SK-N-MC (cell line): Measurements from ENCODE around the gene SETD4.

Experiments used
- DNase-seq: peaks from one replicate; pipeline ENCODE4 v3.0.0-alpha.2; 2011; ENCODE audit warnings: low read depth, low spot score
- H3K27ac ChIP-seq: fragments of 200-600 bp; sonication (generic); 2 replicates; pipeline ENCODE4 v1.5.1; 2016; ENCODE audit warnings: mixed run types
- H3K36me3 ChIP-seq: fragments of 200-600 bp; sonication (generic); 2 replicates; pipeline ENCODE4 v1.6.1; 2017; ENCODE audit warnings: antibody characterized with exemption, low read length, mixed read lengths; ENCODE audit not compliant: insufficient read depth
- H3K4me3 ChIP-seq: fragments of 200-600 bp; sonication (generic); 2 replicates; pipeline ENCODE4 v1.5.1; 2016
- H3K9ac ChIP-seq: fragments of 200-600 bp; sonication (generic); 2 replicates; pipeline ENCODE4 v1.8.0; 2017; ENCODE audit warnings: mixed run types, mixed read lengths; ENCODE audit not compliant: insufficient read length
- H3K9me3 ChIP-seq: fragments of 200-600 bp; sonication (generic); 2 replicates; pipeline ENCODE4 v1.6.1; 2017; ENCODE audit warnings: low read depth, mild to moderate bottlenecking, antibody characterized with exemption, low read length, moderate library complexity, mixed read lengths
- EZH2 ChIP-seq: fragments of 200-600 bp; sonication (generic); IDR thresholded peaks from one replicate; pipeline ENCODE4 v1.6.1; 2017; ENCODE audit warnings: antibody characterized with exemption
- FOXP2 ChIP-seq: optimal IDR thresholded peaks from 2 replicates; pipeline ENCODE3; 2011; ENCODE audit warnings: mild to moderate bottlenecking, moderate library complexity; ENCODE audit not compliant: insufficient read depth; ENCODE audit errors: extremely low read length, control extremely low read depth
- POLR2AphosphoS5 ChIP-seq: IDR thresholded peaks from 2 replicates; pipeline ENCODE4 v1.6.1; 2012; ENCODE audit warnings: mild to moderate bottlenecking, low read depth, low read length, borderline replicate concordance

The SETD4 gene

GRCh38 chr21:36040389-36040788, 19.9 kb downstream of the SETD4 start:
- peaks cover 74% of the 10 kb centered on the region for H3K36me3 ChIP-seq
- DNase-seq = no peak
- H3K27ac ChIP-seq = no peak overlapping the region
- H3K4me3 ChIP-seq = no peak overlapping the region
- H3K9me3 ChIP-seq = no peaks in the 10 kb centered on the region
- no peak overlapping the region for H3K9ac ChIP-seq
- TF ChIP-seq EZH2 = no peak
- no peak for TF ChIP-seq FOXP2
- no peak for TF ChIP-seq POLR2AphosphoS5

- Histone ChIP-seq H3K9ac (no peak overlapping the region), H3K9me3 (no peaks in the 10 kb centered on the region), H3K36me3 (peaks cover 69% of the 10 kb centered on the region), H3K4me3 (no peak overlapping the region), H3K27ac (no peak overlapping the region)
- no peak for DNase-seq
- TF ChIP-seq FOXP2 (no peak), EZH2 (no peak), POLR2AphosphoS5 (no peak)
These were observed 20.5 kb downstream of the SETD4 start for GRCh38 chr21:36039861-36040260.

- H3K27ac ChIP-seq = no peak overlapping the region
- no peak overlapping the region for H3K9ac ChIP-seq
- no peak for DNase-seq
- TF ChIP-seq FOXP2 (no peak), POLR2AphosphoS5 (no peak)
- H3K4me3 ChIP-seq = no peak overlapping the region
- no peaks in the 10 kb centered on the region for H3K9me3 ChIP-seq
- peaks cover 60% of the 10 kb centered on the region for H3K36me3 ChIP-seq
These were observed 21.4 kb downstream of the SETD4 start for GRCh38 chr21:36038701-36039497.

GRCh38 chr21:36035381-36035791, 24.9 kb downstream of the SETD4 start:
- Histone ChIP-seq H3K4me3 (no peak overlapping the region), H3K9ac (no peak overlapping the region), H3K9me3 (no peaks in the 10 kb centered on the region), H3K36me3 (peaks cover 36% of the 10 kb centered on the region), H3K27ac (no peak overlapping the region)
- TF ChIP-seq EZH2 (no peak), FOXP2 (no peak), POLR2AphosphoS5 (no peak)
- no peak for DNase-seq

- DNase-seq = no peak
- no peak overlapping the region for H3K4me3 ChIP-seq
- H3K27ac ChIP-seq = no peak overlapping the region
- no peak overlapping the region for H3K9ac ChIP-seq
- H3K9me3 ChIP-seq = no peaks in the 10 kb centered on the region
- peaks cover 27% of the 10 kb centered on the region for H3K36me3 ChIP-seq
- TF ChIP-seq EZH2 (no peak), POLR2AphosphoS5 (no peak)
These were observed 26.0 kb downstream of the SETD4 start for GRCh38 chr21:36034211-36034913.

- no peaks in the 10 kb centered on the region for H3K9me3 ChIP-seq
- no peak overlapping the region for H3K9ac ChIP-seq
- no peak overlapping the region for H3K27ac ChIP-seq
- TF ChIP-seq POLR2AphosphoS5 (no peak; the same call in 1 of the 2 replicates), FOXP2 (no peak), EZH2 (no peak)
- no peak overlapping the region for H3K4me3 ChIP-seq
- no peak for DNase-seq
- H3K36me3 ChIP-seq = peaks cover 14% of the 10 kb centered on the region
These were observed 27.5 kb downstream of the SETD4 start for GRCh38 chr21:36032647-36033406.

- TF ChIP-seq FOXP2 = no peak
- TF ChIP-seq EZH2 = no peak
- TF ChIP-seq POLR2AphosphoS5 = no peak
- H3K4me3 ChIP-seq = no peak overlapping the region
- no peak for DNase-seq
These were observed 29.6 kb downstream of the SETD4 start for GRCh38 chr21:36030581-36031189.

GRCh38 chr21:36029309-36029708, 31.0 kb downstream of the SETD4 start:
- no peak overlapping the region for H3K9ac ChIP-seq
- no peak overlapping the region for H3K4me3 ChIP-seq
- H3K36me3 ChIP-seq = no peaks in the 10 kb centered on the region
- H3K9me3 ChIP-seq = no peaks in the 10 kb centered on the region
- no peak for DNase-seq
- H3K27ac ChIP-seq = no peak overlapping the region
- TF ChIP-seq POLR2AphosphoS5 = no peak
- no peak for TF ChIP-seq FOXP2
- TF ChIP-seq EZH2 = no peak

More at GRCh38 chr21:36030581-36031189, 29.6 kb downstream of the SETD4 start:
- Histone ChIP-seq H3K9me3 (no peaks in the 10 kb centered on the region), H3K27ac (no peak overlapping the region), H3K9ac (no peak overlapping the region), H3K36me3 (peaks cover 4% of the 10 kb centered on the region; the same call in 1 of the 2 replicates)
